Kasumi-1 (cell line): Measurements from ENCODE around the gene PAPSS2.
"Not testable (repeated sequence)": the region's sequence is repeated elsewhere in the genome, so short reads cannot be mapped to it uniquely, and the experiment has no call there.

Experiments
- DNase-seq, 2 experiments: peaks; one replicate each; lab custom pipeline; 2025; lab: John Stamatoyannopoulos, UW

The PAPSS2 gene

GRCh38 chr10:87659571-87660483, at the start of gene PAPSS2:
PAPSS2 (plus strand) TSS chr10:87659878; CDS start chr10:87659982, 104 bp downstream.
- peak; percentile 65 to 67 for DNase-seq

DNA sequence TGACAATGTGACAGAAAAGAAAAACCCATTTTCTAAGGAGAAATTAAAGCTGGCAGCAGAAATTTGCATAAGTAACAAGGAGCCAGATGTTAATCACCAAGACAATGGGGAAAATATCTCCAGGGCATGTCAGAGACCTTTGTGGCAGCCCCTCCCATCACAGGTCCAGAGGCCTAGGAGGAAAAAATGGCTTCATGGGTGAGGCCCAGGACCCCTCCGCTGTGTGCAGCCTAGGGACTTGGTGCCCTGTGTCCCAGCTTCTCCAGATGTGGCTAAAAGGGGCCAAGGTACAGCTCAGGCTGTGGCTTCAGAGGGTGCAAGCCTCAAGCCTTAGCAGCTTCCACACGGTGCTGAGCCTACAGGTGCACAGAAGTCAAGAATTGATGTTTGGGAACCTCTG, 48.3 kb upstream of the PAPSS2 start:
- not testable (repeated sequence) for DNase-seq

DNA sequence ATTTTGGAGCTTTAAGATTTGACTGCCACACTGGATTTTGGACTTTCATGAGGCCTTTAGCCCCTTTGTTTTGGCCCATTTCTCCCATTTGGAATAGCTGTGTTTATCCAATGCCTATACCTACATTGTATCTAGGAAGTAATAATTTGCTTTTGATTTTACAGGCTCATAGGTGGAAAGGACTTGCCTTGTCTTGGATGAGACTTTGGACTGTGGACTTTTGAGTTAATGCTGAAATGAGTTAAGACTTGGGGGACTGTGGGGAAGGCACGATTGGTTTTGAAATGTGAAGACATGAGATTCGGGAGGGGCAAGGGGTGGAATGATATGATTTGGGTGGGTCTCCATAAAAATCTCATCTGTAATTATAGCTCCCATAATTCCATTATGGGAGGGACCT, 47.6 kb upstream of the PAPSS2 start:
- no peak for DNase-seq

DNA sequence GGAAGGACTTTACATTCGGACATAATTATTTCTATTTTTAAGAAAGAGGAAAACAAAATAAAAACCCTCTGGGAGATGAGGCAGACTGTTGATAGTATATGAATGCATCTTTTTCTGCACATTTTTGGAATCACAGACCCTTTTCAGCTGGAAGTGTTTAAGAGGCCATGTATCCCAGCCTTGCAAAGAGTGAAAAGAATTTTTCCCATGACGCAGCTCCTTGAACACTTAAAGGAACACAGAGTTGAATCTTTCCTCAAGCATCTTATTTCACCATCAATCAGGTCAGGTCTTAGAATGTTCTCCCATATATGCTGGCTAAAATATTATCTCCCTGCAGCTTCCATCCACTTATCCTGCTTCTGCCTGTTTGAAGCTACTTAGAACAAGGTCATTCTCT, 45.9 kb upstream of the PAPSS2 start:
- DNase-seq, result no peak

DNA sequence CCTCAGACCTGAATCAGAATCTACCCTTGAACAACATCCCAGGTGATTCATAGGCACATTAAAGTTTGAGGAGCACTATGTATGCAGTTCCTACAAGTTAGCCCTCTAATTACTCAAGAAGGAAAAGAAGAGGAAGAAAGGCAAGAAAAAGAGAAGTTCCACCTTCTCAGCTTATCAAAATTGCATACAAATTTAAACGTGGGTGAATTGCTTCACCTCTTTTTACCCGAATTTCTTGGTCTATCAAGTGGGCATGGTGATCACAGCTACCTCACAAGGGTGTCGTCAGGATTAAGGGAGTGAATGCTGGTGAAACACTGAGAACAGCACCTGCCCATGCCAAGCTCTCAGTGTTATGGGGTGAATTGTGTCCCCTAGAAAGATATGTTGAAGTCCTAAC, 43.8 kb upstream of the PAPSS2 start:
- peak in 1 of 2 experiments; percentile 18 for DNase-seq

- DNase-seq, result no peak
Measured at GRCh38 chr10:87617503-87617902, 42.2 kb upstream of the PAPSS2 start.

- DNase-seq, result no peak
Measured at GRCh38 chr10:87618566-87619423, 40.9 kb upstream of the PAPSS2 start.

DNA sequence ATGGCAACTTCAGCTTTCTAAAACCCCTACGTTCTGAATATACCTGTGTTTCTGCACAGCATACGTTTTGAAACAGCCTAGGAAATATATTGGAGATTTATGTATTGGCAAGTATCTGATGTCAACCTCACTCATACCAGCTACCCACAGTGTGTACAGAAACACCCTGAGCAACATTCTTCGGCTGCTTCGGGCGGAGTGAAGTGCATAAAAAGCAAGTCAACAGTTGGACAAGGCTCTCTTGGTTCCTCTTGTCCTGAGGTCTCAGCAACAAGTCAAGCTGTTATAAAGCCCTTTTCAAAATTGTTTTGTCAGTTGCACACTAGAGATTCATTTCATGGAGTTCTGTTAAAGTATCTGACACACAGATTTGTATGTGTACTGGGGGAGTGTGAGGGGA, 40.0 kb upstream of the PAPSS2 start:
- no peak for DNase-seq

- DNase-seq, result not testable (repeated sequence)
Measured at GRCh38 chr10:87621440-87621839, 38.2 kb upstream of the PAPSS2 start.

- peak in 1 of 2 experiments; percentile 12 for DNase-seq
Measured at GRCh38 chr10:87622314-87623004, 37.2 kb upstream of the PAPSS2 start.

DNA sequence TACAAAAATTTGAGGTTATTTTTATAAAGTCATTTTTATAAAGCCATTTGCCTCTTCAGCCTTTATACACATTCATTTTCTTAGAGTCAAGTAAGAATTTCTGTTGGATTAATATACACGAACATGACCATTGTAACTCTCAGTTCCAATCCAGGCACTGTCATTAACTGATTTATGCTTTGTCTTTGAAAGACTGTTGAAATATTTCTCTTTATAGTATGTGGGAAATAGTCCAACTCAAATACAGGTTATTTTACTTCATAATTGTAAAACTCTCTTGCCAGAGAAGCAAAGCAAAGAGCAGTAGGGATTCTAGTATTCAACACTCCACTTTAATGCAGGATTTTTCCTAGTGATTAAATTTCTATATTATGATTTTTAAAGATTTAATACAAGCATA, 36.5 kb upstream of the PAPSS2 start:
- DNase-seq, result no peak

DNA sequence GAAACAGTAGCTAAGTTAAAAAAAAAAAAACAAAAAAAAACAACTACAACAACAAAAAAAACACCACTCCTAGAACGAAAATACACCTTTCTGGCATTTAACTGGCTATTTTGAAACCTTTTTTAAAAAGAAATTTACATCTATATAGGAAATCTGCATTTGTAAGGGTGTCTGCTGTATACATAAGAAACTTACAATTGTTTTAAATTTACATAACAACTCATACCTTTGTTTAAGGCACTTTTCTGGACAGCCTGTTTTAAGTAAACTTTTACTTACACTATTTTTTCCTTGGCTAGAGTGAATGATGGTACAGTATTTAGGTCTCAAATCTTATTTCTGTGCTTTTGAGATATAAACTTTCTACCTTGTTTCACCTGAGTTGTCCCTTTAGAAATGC, 34.0 kb upstream of the PAPSS2 start:
- DNase-seq, result no peak

DNA sequence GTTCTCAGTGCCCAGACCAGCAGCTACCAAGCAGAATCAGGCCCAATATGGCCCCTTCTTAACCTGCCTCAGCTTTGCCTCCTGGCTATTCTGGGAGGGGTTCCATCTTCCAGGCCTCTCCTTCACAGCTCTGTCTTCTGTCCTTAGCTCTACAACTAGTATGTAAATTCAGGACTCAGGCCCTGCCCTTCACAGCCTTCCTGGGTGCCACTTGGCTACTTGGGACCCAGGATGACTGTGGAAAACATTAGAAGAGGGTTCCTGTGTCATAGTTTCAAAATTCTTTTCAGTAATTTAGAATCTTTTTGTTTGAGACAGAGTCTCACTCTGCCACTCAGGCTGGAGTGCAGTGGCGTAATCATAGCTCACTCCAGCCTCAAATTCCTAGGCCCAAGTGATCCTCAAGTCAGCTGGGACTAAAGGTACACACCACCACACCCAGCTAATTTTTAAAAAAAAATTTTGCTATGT, 33.2 kb upstream of the PAPSS2 start:
- no peak for DNase-seq

- no peak for DNase-seq
Measured at GRCh38 chr10:87630171-87630570, 29.5 kb upstream of the PAPSS2 start.

GRCh38 chr10:87632454-87632853, 27.2 kb upstream of the PAPSS2 start:
- no peak for DNase-seq

DNA sequence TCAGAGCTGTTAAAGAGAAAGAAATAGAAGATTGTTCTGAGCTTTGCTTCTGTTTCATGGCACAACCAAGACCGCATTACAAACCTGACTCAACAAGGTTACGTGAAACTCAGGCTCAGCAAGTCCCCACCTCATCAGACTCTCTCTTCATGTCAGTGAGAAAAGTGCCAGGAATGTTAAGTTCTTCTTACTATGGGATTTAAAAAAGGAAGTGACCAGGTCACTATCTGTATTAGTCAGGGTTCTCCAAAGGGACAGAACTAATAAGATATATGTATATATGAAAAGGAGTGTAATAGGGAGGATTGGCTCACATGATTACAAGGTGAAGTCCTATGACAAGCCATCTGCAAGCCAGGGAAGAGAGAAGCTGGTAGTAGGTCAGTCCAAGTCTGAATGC, 25.4 kb upstream of the PAPSS2 start:
- no peak for DNase-seq

DNA sequence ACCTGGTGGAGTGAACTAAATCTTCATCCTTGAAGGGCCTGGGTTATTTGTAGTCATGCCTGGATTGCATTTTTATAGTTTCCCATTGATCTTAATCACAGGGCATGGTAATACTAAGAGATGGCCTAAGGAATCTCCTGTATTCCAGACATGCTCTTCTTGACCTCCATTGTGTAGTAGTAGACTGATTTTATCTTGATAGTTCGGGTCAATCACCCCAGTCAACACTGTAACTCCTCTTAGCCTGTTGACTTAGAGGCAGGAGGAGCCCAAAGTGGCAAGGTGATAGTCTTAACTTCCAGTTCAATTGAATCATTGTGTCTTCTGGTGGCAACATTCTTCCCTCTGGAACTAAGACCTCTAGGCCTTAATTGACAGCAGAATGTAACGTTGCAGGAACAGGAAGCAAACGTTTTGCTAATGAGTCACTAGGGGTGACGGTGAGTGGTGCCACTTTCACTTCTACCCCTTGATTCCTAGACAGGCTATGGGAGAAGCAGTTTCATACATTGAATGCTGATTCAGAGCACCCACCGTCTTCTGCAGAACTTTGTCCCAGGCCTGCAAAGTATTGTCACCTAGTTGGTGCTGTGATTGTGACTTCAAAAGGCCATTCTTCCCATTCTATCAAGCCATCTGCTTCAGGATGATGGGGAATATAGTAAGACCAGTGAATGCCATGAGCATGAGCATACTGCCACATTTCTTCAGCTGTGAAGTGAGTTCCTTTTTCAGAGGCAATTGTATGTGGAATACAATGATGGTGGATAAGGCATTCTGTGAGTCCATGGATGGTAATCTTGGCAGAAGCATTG, 24.0 kb upstream of the PAPSS2 start:
- peak; percentile 39 to 40 for DNase-seq

DNA sequence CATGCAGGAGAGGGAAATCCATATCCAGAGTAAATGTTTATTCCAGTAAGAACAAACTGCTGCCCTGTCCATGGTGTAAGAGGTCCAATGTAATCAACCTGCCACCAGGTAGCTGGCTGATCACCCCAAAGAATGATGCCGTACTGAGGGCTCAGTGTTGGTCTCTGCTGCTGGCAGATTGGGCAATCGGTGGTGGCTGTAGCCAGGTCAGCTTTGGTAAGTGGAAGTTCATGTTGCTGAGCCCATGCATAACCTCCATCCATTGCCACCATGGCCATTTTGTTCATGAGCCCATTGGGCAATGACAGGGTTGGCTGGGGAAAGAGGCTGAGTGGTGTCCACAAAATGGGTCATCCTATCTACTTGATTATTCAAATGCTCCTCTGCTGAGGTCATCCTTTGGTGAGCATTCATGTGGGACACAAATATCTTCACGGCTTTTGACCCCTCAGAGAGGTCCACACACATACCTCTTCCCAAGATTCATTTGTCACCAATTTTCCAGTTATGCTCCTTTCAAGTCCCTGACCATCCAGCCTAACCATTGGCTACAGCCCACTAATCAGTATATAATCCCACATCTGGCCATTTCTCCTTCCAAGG, 23.3 kb upstream of the PAPSS2 start:
- DNase-seq, result no peak

DNA sequence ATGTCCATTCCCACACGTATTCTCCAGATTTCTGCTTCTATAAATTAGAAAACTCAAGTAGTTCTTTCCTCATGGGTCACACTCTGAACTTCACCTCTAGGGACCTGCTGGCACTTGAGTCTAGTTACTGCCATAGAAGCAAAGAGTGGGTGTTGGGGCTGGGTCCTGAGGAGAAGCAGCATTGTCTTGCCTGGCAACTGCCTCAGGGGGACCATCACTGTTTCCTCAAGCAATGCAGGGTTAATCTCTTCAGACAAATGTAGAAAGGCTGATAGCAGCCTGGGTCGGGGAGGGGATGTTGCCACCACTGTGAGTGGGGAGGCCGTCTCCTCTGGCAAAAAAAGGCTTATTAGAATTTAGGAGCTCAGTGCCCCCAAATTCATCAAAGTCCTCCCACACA, 20.2 kb upstream of the PAPSS2 start:
- DNase-seq, result no peak

- DNase-seq, result no peak
Measured at GRCh38 chr10:87640043-87640442, 19.6 kb upstream of the PAPSS2 start.

DNA sequence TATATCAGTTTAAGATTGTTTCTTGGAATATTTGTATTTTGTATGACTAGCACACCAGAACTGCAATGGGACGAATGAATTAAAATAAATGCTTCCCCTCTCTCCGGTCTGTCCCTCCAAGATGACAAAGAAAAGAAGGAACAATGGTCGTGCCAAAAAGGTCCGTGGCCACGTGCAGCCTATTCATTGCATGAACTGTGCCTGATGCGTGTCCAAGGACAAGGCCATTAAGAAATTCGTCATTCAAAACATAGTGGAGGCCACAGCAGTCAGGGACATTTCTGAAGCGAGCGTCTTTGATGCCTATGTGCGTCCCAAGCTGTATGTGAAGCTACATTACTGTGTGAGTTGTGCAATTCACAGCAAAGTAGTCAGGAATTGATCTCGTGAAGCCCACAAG, 17.2 kb upstream of the PAPSS2 start:
- DNase-seq, result no peak
